ENCODE results near the gene JAK1.

Gene JAK1

GRCh38 chr1:64892576-64893573 lies 73.5 kb downstream of the JAK1 start:
- no peak for DNase-seq (ENCODE audit: low spot score)

GRCh38 chr1:64891448-64891825 lies 74.9 kb downstream of the JAK1 start:
- DNase-seq (ENCODE audit: low spot score) = no peak

- no peak for DNase-seq (ENCODE audit: low spot score)
Measured at GRCh38 chr1:64890699-64891447, 75.5 kb downstream of the JAK1 start.

- no peak for DNase-seq (ENCODE audit: low spot score)
Measured at GRCh38 chr1:64887689-64888217, 78.6 kb downstream of the JAK1 start.

- no peak for DNase-seq (ENCODE audit: low spot score)
Measured at GRCh38 chr1:64886877-64887276, 79.5 kb downstream of the JAK1 start.

- DNase-seq (ENCODE audit: low spot score) = no peak
Measured at GRCh38 chr1:64885648-64886047, 80.7 kb downstream of the JAK1 start.

- no peak for DNase-seq (ENCODE audit: low spot score)
Measured at GRCh38 chr1:64884261-64885040, 81.9 kb downstream of the JAK1 start.

GRCh38 chr1:64882574-64883255 lies 83.6 kb downstream of the JAK1 start:
- DNase-seq (ENCODE audit: low spot score) = no peak

- DNase-seq (ENCODE audit: low spot score) = no peak
Measured at GRCh38 chr1:64881281-64881680, 85.1 kb downstream of the JAK1 start.

GRCh38 chr1:64880449-64880848 lies 85.9 kb downstream of the JAK1 start:
- DNase-seq (ENCODE audit: low spot score) = no peak

GRCh38 chr1:64878931-64879611 lies 87.3 kb downstream of the JAK1 start:
- DNase-seq (ENCODE audit: low spot score) = no peak

- no peak for DNase-seq (ENCODE audit: low spot score)
Measured at GRCh38 chr1:64878090-64878489, 88.3 kb downstream of the JAK1 start.

GRCh38 chr1:64877598-64877997 lies 88.8 kb downstream of the JAK1 start:
- no peak for DNase-seq (ENCODE audit: low spot score)

- peak; percentile 60 for DNase-seq (ENCODE audit: low spot score)
Measured at GRCh38 chr1:64877151-64877550, 89.2 kb downstream of the JAK1 start.

- no peak for DNase-seq (ENCODE audit: low spot score)
Measured at GRCh38 chr1:64875606-64876005, 90.7 kb downstream of the JAK1 start.

- no peak for DNase-seq (ENCODE audit: low spot score)
Measured at GRCh38 chr1:64875101-64875500, 91.2 kb downstream of the JAK1 start.

- no peak for DNase-seq (ENCODE audit: low spot score)
Measured at GRCh38 chr1:64874666-64875065, 91.7 kb downstream of the JAK1 start.

GRCh38 chr1:64873576-64873975 lies 92.8 kb downstream of the JAK1 start:
- DNase-seq (ENCODE audit: low spot score) = no peak

GRCh38 chr1:64872067-64872466 lies 94.3 kb downstream of the JAK1 start:
- no peak for DNase-seq (ENCODE audit: low spot score)

- no peak for DNase-seq (ENCODE audit: low spot score)
Measured at GRCh38 chr1:64871256-64871655, 95.1 kb downstream of the JAK1 start.

GRCh38 chr1:64867266-64867665 lies 99.1 kb downstream of the JAK1 start:
- DNase-seq (ENCODE audit: low spot score) = no peak
